H9 (cell line): ENCODE results near the gene MGAT5. TPM values are rescaled to one million over a fixed set of nuclear protein-coding genes. Genes with fewer than 3 reads are reported as not detected.

Experiments used
- DNase-seq: peaks from one replicate; pipeline ENCODE4 v3.0.0-alpha.2; 2017
- H2AFZ ChIP-seq: one replicate; pipeline ENCODE4 v1.6.1; 2013; ENCODE audit warnings: mild to moderate bottlenecking, low read length, control low read depth, moderate library complexity
- H2AK5ac ChIP-seq: 2 replicates; pipeline ENCODE4 v1.6.1; 2013; ENCODE audit warnings: low read length, control low read depth, mixed read lengths; ENCODE audit not compliant: insufficient read length
- H2BK120ac ChIP-seq: one replicate; pipeline ENCODE4 v1.6.1; 2013; ENCODE audit warnings: low read depth, mild to moderate bottlenecking, low read length, control low read depth, inconsistent platforms; ENCODE audit not compliant: poor library complexity, severe bottlenecking
- H2BK12ac ChIP-seq: 2 replicates; pipeline ENCODE4 v1.6.1; 2013; ENCODE audit warnings: low read length, control low read depth, mixed read lengths, low read depth; ENCODE audit not compliant: insufficient read length
- H2BK15ac ChIP-seq: 2 replicates; pipeline ENCODE4 v1.6.1; 2013; ENCODE audit warnings: low read depth, low read length, control low read depth
- H2BK20ac ChIP-seq: one replicate; pipeline ENCODE4 v1.6.1; 2013; ENCODE audit warnings: low read depth, mild to moderate bottlenecking, low read length, control low read depth, inconsistent platforms; ENCODE audit not compliant: poor library complexity, severe bottlenecking
- H2BK5ac ChIP-seq: 2 replicates; pipeline ENCODE4 v1.6.1; 2013; ENCODE audit warnings: low read length, control low read depth, mixed read lengths; ENCODE audit not compliant: insufficient read length
- H3K14ac ChIP-seq: 2 replicates; pipeline ENCODE4 v1.6.1; 2013; ENCODE audit warnings: low read length, control low read depth; ENCODE audit not compliant: insufficient read depth
- H3K18ac ChIP-seq: 2 replicates; pipeline ENCODE4 v1.6.1; 2013; ENCODE audit warnings: low read depth, mild to moderate bottlenecking, mixed read lengths, low read length, control low read depth; ENCODE audit not compliant: insufficient read length
- H3K23ac ChIP-seq: 2 replicates; pipeline ENCODE4 v1.6.1; 2013; ENCODE audit warnings: low read length, control low read depth, mixed read lengths, low read depth; ENCODE audit not compliant: insufficient read length
- H3K23me2 ChIP-seq: 2 replicates; pipeline ENCODE4 v1.6.1; 2013; ENCODE audit warnings: low read depth, mild to moderate bottlenecking, mixed read lengths, low read length, control low read depth; ENCODE audit not compliant: insufficient read length, poor library complexity, severe bottlenecking
- H3K27ac ChIP-seq: 2 replicates; pipeline ENCODE4 v1.5.1; 2013; ENCODE audit warnings: low read length, control low read depth, mixed read lengths, low read depth; ENCODE audit not compliant: insufficient read length
- H3K27me3 ChIP-seq: 2 replicates; pipeline ENCODE4 v1.6.1; 2013; ENCODE audit warnings: low read length, control low read depth, inconsistent platforms; ENCODE audit not compliant: insufficient read depth
- H3K4ac ChIP-seq: 2 replicates; pipeline ENCODE4 v1.6.1; 2013; ENCODE audit warnings: low read depth, mild to moderate bottlenecking, control low read depth, inconsistent platforms, low read length, moderate library complexity
- H3K4me1 ChIP-seq: 2 replicates; pipeline ENCODE4 v1.6.1; 2013; ENCODE audit warnings: low read length, control low read depth, inconsistent platforms; ENCODE audit not compliant: insufficient read depth
- H3K4me2 ChIP-seq: 2 replicates; pipeline ENCODE4 v1.6.1; 2013; ENCODE audit warnings: low read length, control low read depth, mixed read lengths; ENCODE audit not compliant: insufficient read length, insufficient read depth
- H3K56ac ChIP-seq: 2 replicates; pipeline ENCODE4 v1.6.1; 2013; ENCODE audit warnings: low read depth, mild to moderate bottlenecking, mixed read lengths, low read length, control low read depth; ENCODE audit not compliant: insufficient read length
- H3K79me1 ChIP-seq: 2 replicates; pipeline ENCODE4 v1.6.1; 2013; ENCODE audit warnings: low read depth, mild to moderate bottlenecking, moderate library complexity, low read length, control low read depth, inconsistent platforms; ENCODE audit not compliant: insufficient read depth, poor library complexity, severe bottlenecking
- H3K79me2 ChIP-seq: 2 replicates; pipeline ENCODE4 v1.6.1; 2013; ENCODE audit warnings: low read length, control low read depth, inconsistent platforms; ENCODE audit not compliant: insufficient read depth
- H3K9ac ChIP-seq: 2 replicates; pipeline ENCODE4 v1.6.1; 2013; ENCODE audit warnings: low read length, control low read depth, mixed read lengths; ENCODE audit not compliant: insufficient read length; ENCODE audit errors: extremely low read depth
- H3K9me3 ChIP-seq: one replicate; pipeline ENCODE4 v1.6.1; 2013; ENCODE audit warnings: low read depth, low read length, inconsistent platforms; ENCODE audit not compliant: control insufficient read depth
- H3T11ph ChIP-seq: one replicate; pipeline ENCODE4 v1.6.1; 2013; ENCODE audit warnings: mild to moderate bottlenecking, low read length, control low read depth, inconsistent platforms
- H4K20me1 ChIP-seq: one replicate; pipeline ENCODE4 v1.6.1; 2013; ENCODE audit not compliant: control insufficient read depth, insufficient read length, insufficient read depth
- H4K5ac ChIP-seq: 2 replicates; pipeline ENCODE4 v1.6.1; 2013; ENCODE audit warnings: low read depth, mild to moderate bottlenecking, mixed read lengths, low read length, control low read depth; ENCODE audit not compliant: insufficient read length
- H4K8ac ChIP-seq: replicated peaks from 2 replicates; pipeline ENCODE4 v1.6.1; 2013; ENCODE audit warnings: low read length, control low read depth, mixed read lengths, low read depth; ENCODE audit not compliant: insufficient read length
- H4K91ac ChIP-seq: 2 replicates; pipeline ENCODE4 v1.6.1; 2013; ENCODE audit warnings: low read depth, mild to moderate bottlenecking, moderate library complexity, mixed read lengths, low read length, control low read depth; ENCODE audit not compliant: insufficient read length
- H3K27ac Mint-ChIP-seq, 3 experiments: 2 replicates in 2 of 3; 3 replicates in 1 of 3; pipeline ENCODE4 v1.8.0; 2020 to 2021; ENCODE audit warnings: mixed read lengths in 3 of 3, mild to moderate bottlenecking in 1 of 3, moderate library complexity in 1 of 3
- H3K27me3 Mint-ChIP-seq: 2 replicates; pipeline ENCODE4 v1.8.0; 2021; ENCODE audit warnings: low read depth, mild to moderate bottlenecking, moderate library complexity, mixed read lengths
- H3K36me3 Mint-ChIP-seq, 3 experiments: 2 replicates in 2 of 3; 3 replicates in 1 of 3; pipeline ENCODE4 v1.8.0; 2020 to 2021; ENCODE audit warnings: low read depth in 3 of 3, mixed read lengths in 3 of 3; ENCODE audit not compliant: insufficient read depth in 1 of 3
- H3K4me1 Mint-ChIP-seq, 2 experiments: 2 replicates each; pipeline ENCODE4 v1.8.0; 2020; ENCODE audit warnings: mixed read lengths in 2 of 2
- H3K4me3 Mint-ChIP-seq, 2 experiments: 2 replicates in 1 of 2; 3 replicates in 1 of 2; pipeline ENCODE4 v1.8.0; 2020 to 2021; ENCODE audit warnings: mild to moderate bottlenecking in 2 of 2, mixed read lengths in 2 of 2, moderate library complexity in 1 of 2
- H3K9me3 Mint-ChIP-seq, 2 experiments: 2 replicates in 1 of 2; 3 replicates in 1 of 2; pipeline ENCODE4 v1.8.0; 2020; ENCODE audit warnings: mild to moderate bottlenecking in 2 of 2, mixed read lengths in 2 of 2, moderate library complexity in 1 of 2
- CTCF ChIP-seq: fragments of 200-600 bp; sonication (generic); conservative IDR thresholded peaks from 3 replicates; pipeline ENCODE4 v1.8.0; 2021; ENCODE audit warnings: antibody characterized with exemption, mild to moderate bottlenecking
- WGBS: extraction: QIAGEN DNeasy Blood & Tissue Kit; methylation state at CpG from one replicate; pipeline ENCODE4 v1.1.7; 2013; ENCODE audit warnings: missing lambda C conversion rate, low lambda C conversion rate, mixed read lengths; ENCODE audit not compliant: insufficient read length; ENCODE audit errors: extremely low coverage; 5-methylcytosine and 5-hydroxymethylcytosine counted together
- total RNA-seq: library from RNA; stranded (reverse); gene quantifications from 2 replicates; pipeline ENCODE4 v1.2.1, GENCODE V29; 2021

The MGAT5 gene
- total RNA-seq, 1 experiment from 2014 or later: 25.7 TPM

GRCh38 chr2:134347756-134348155 is 93.9 kb downstream of the MGAT5 start:
- no peaks in the 10 kb centered on the region for H4K20me1 ChIP-seq
- H3K27me3 ChIP-seq: no peaks in the 10 kb centered on the region
- H4K5ac ChIP-seq: no peak overlapping the region
- H3K27ac Mint-ChIP-seq: no peak overlapping the region
- no peaks in the 10 kb centered on the region for H3K4me1 Mint-ChIP-seq
- H3K56ac ChIP-seq: no peak overlapping the region
- no peak overlapping the region for H3K27ac ChIP-seq
- no peak overlapping the region for H3K14ac ChIP-seq
- no peaks in the 10 kb centered on the region for H3K4me1 ChIP-seq
- H3K4me2 ChIP-seq: no peak overlapping the region
- H2AFZ ChIP-seq: no peak overlapping the region
- no peak for TF ChIP-seq CTCF
- no peak overlapping the region for H3K23ac ChIP-seq
- no peak overlapping the region for H3K18ac ChIP-seq
- no peak overlapping the region for H2BK120ac ChIP-seq
- no peaks in the 10 kb centered on the region for H3K79me1 ChIP-seq
- no peak overlapping the region for H4K91ac ChIP-seq
- no peak overlapping the region for H2BK15ac ChIP-seq
- no peaks in the 10 kb centered on the region for H3K23me2 ChIP-seq
- no peaks in the 10 kb centered on the region for H3K9me3 Mint-ChIP-seq
- H3K9ac ChIP-seq: no peak overlapping the region
- no peak overlapping the region for H2BK20ac ChIP-seq
- H3T11ph ChIP-seq: no peak overlapping the region
- no peak overlapping the region for H4K8ac ChIP-seq
- no peak for DNase-seq
- H2AK5ac ChIP-seq: no peak overlapping the region
- H3K27me3 Mint-ChIP-seq: no peaks in the 10 kb centered on the region
- H3K79me2 ChIP-seq: no peaks in the 10 kb centered on the region
- H2BK12ac ChIP-seq: no peak overlapping the region
- no peak overlapping the region for H2BK5ac ChIP-seq
- H3K4me3 Mint-ChIP-seq: no peak overlapping the region
- no peaks in the 10 kb centered on the region for H3K9me3 ChIP-seq
- H3K4ac ChIP-seq: no peak overlapping the region
- no CpG with 5 or more reads among the region's 3 CpGs for WGBS
- peaks cover 0 to 4% (median 0%) of the 10 kb centered on the region in 3 experiments; a peak in 3 of 7 replicates for H3K36me3 Mint-ChIP-seq
